GM06990 (cell line): ENCODE measurements around the gene CSF1.
"Not testable (repeated sequence)": the region's sequence is repeated elsewhere in the genome, so short reads cannot be mapped to it uniquely, and the experiment has no call there.

Experiments used
- DNase-seq: peaks from one replicate; pipeline ENCODE4 v3.0.0-alpha.2; 2011; ENCODE audit not compliant: insufficient read length; ENCODE audit errors: extremely low read depth
- H3K27me3 ChIP-seq: replicated peaks from 2 replicates; pipeline ENCODE4 v1.6.0; 2011; ENCODE audit warnings: low read length; ENCODE audit not compliant: control insufficient read depth, insufficient read depth
- H3K36me3 ChIP-seq: 2 replicates; pipeline ENCODE4 v1.5.1; 2011; ENCODE audit warnings: low read length; ENCODE audit not compliant: control insufficient read depth, insufficient read depth
- H3K4me3 ChIP-seq: replicated peaks from 2 replicates; pipeline ENCODE4 v1.5.1; 2011; ENCODE audit warnings: low read depth, mild to moderate bottlenecking, control low read depth, low read length
- CTCF ChIP-seq: IDR thresholded peaks from 2 replicates; pipeline ENCODE4 v1.5.1; 2011; ENCODE audit warnings: low read length, control low read depth, mild to moderate bottlenecking, inconsistent platforms; ENCODE audit not compliant: insufficient read depth, poor library complexity, severe bottlenecking

Gene CSF1

GRCh38 chr1:109877776-109878175, 32.9 kb upstream of the CSF1 start:
- no peak for DNase-seq
- Histone ChIP-seq H3K4me3 (no peak overlapping the region), H3K36me3 (no peaks in the 10 kb centered on the region), H3K27me3 (no peaks in the 10 kb centered on the region)
- no peak for TF ChIP-seq CTCF

GRCh38 chr1:109878531-109879104, 32.0 kb upstream of the CSF1 start:
- no peak for TF ChIP-seq CTCF
- H3K4me3 ChIP-seq = no peak overlapping the region
- H3K27me3 ChIP-seq = no peaks in the 10 kb centered on the region
- no peaks in the 10 kb centered on the region for H3K36me3 ChIP-seq
- no peak for DNase-seq

GRCh38 chr1:109879371-109879770, 31.3 kb upstream of the CSF1 start:
- not testable (repeated sequence) for H3K27me3 ChIP-seq, H3K36me3 ChIP-seq, H3K4me3 ChIP-seq, DNase-seq

GRCh38 chr1:109879881-109880525, 30.6 kb upstream of the CSF1 start:
- Histone ChIP-seq H3K27me3 (no peaks in the 10 kb centered on the region), H3K4me3 (no peak overlapping the region), H3K36me3 (no peaks in the 10 kb centered on the region)
- TF ChIP-seq CTCF = no peak
- DNase-seq = no peak

GRCh38 chr1:109880971-109881894, 29.4 kb upstream of the CSF1 start:
- no peak for DNase-seq
- no peaks in the 10 kb centered on the region for H3K27me3 ChIP-seq
- no peaks in the 10 kb centered on the region for H3K36me3 ChIP-seq
- H3K4me3 ChIP-seq = no peak overlapping the region
- TF ChIP-seq CTCF = no peak

- TF ChIP-seq CTCF = no peak
- no peaks in the 10 kb centered on the region for H3K36me3 ChIP-seq
- DNase-seq = no peak
- no peak overlapping the region for H3K4me3 ChIP-seq
- H3K27me3 ChIP-seq = no peaks in the 10 kb centered on the region
Observed at GRCh38 chr1:109881906-109882287, 28.8 kb upstream of the CSF1 start.
